Smooth muscle cell (in vitro differentiated cells): ENCODE measurements around the gene FXYD6. TPM values are rescaled to one million over a fixed set of nuclear protein-coding genes. Genes with fewer than 3 reads are reported as not detected.

ENCODE experiments used
- DNase-seq: peaks from one replicate; lab custom pipeline; 2025; ENCODE audit not compliant: unreplicated experiment; lab: John Stamatoyannopoulos, UW
- H2AFZ ChIP-seq: fragments of 200-600 bp; sonication (generic); 2 replicates; pipeline ENCODE4 v1.6.0; 2016; ENCODE audit warnings: antibody characterized with exemption, low read depth, mild to moderate bottlenecking
- H3F3A ChIP-seq: fragments of 200-600 bp; sonication (generic); 2 replicates; pipeline ENCODE4 v1.6.0; 2017; ENCODE audit warnings: antibody characterized with exemption, low read depth
- H3K27ac ChIP-seq: fragments of 200-600 bp; sonication (generic); 2 replicates; pipeline ENCODE4 v1.5.1; 2016; ENCODE audit warnings: low read depth, mild to moderate bottlenecking
- H3K27me3 ChIP-seq: fragments of 200-600 bp; sonication (generic); 2 replicates; pipeline ENCODE4 v1.6.1; 2016; ENCODE audit warnings: low read depth, mild to moderate bottlenecking
- H3K36me3 ChIP-seq: fragments of 200-600 bp; sonication (generic); 2 replicates; pipeline ENCODE4 v1.5.1; 2016; ENCODE audit warnings: low read depth
- H3K4me1 ChIP-seq: fragments of 200-600 bp; sonication (generic); 2 replicates; pipeline ENCODE4 v1.5.1; 2016; ENCODE audit warnings: low read depth
- H3K4me2 ChIP-seq: fragments of 200-600 bp; sonication (generic); 2 replicates; pipeline ENCODE4 v1.6.0; 2016; ENCODE audit warnings: mild to moderate bottlenecking
- H3K4me3 ChIP-seq: fragments of 200-600 bp; sonication (generic); 2 replicates; pipeline ENCODE4 v1.5.1; 2016; ENCODE audit warnings: mild to moderate bottlenecking
- H3K79me2 ChIP-seq: fragments of 200-600 bp; sonication (generic); 2 replicates; pipeline ENCODE4 v1.6.0; 2016; ENCODE audit warnings: low read depth, mild to moderate bottlenecking
- H3K9ac ChIP-seq: fragments of 200-600 bp; sonication (generic); 2 replicates; pipeline ENCODE4 v1.6.0; 2016; ENCODE audit warnings: low read depth
- H3K9me3 ChIP-seq: fragments of 200-600 bp; sonication (generic); replicated peaks from 2 replicates; pipeline ENCODE4 v1.5.1; 2016; ENCODE audit warnings: low read depth
- H4K20me1 ChIP-seq: fragments of 200-600 bp; sonication (generic); 2 replicates; pipeline ENCODE4 v1.6.0; 2016; ENCODE audit warnings: low read depth
- WGBS: methylation state at CpG from one replicate; pipeline ENCODE4 v1.1.7; 2016; ENCODE audit warnings: low lambda C conversion rate; 5-methylcytosine and 5-hydroxymethylcytosine counted together
- polyA plus RNA-seq: library from polyadenylated mRNA; unstranded; fragments of >200 nt; fragmentation: Nextera tagmentation; extraction: Ambion mirVana; gene quantifications from 2 replicates; pipeline ENCODE4 v1.2.1, GENCODE V29; 2016
- total RNA-seq: library from RNA; depleted of rRNA; stranded (reverse); fragments of >200 nt; gene quantifications from 2 replicates; pipeline ENCODE4 v1.2.3, GENCODE V29; 2014
- TF ChIP-seq, protein P1 (sequence below): fragments of 200-600 bp; sonication (generic); IDR thresholded peaks from 2 replicates; pipeline ENCODE4 v1.5.1; 2017; ENCODE audit warnings: borderline replicate concordance, mild to moderate bottlenecking, antibody characterized with exemption; ENCODE audit not compliant: insufficient read depth, poor library complexity, severe bottlenecking

FXYD6 gene
- total and polyA plus RNA-seq, 2 experiments from 2014 or later = 27.7 to 84.5 TPM

DNA sequence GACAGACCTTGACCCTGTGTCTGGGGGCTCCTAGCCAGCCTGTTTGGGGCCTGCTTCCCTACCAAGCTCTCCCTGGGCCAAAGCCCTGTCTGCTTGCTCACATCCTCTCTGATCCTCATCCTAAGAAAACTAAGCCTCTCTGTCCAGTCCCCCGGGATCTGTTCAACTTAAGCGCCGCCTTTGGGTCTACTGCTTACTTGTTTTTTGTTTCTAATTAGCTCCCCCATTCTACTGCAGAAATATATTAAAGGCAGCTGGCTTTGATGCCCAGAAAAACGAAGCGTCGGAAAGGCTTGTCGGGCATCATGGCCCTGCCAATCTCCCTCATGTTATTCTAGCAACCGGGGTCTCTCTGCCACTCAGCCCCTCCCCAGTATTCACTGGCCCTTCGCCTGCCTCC lies 82.9 kb downstream of the FXYD6 start:
- H3K4me2 ChIP-seq = no peak overlapping the region
- DNase-seq = no peak
- no peak overlapping the region for H3K4me3 ChIP-seq
- H3K4me1 ChIP-seq = peaks cover 12% of the 10 kb centered on the region
- no peak overlapping the region for H3K9ac ChIP-seq
- TF ChIP-seq, protein P1, sequence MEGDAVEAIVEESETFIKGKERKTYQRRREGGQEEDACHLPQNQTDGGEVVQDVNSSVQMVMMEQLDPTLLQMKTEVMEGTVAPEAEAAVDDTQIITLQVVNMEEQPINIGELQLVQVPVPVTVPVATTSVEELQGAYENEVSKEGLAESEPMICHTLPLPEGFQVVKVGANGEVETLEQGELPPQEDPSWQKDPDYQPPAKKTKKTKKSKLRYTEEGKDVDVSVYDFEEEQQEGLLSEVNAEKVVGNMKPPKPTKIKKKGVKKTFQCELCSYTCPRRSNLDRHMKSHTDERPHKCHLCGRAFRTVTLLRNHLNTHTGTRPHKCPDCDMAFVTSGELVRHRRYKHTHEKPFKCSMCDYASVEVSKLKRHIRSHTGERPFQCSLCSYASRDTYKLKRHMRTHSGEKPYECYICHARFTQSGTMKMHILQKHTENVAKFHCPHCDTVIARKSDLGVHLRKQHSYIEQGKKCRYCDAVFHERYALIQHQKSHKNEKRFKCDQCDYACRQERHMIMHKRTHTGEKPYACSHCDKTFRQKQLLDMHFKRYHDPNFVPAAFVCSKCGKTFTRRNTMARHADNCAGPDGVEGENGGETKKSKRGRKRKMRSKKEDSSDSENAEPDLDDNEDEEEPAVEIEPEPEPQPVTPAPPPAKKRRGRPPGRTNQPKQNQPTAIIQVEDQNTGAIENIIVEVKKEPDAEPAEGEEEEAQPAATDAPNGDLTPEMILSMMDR = no peak
- WGBS = 91% methylated on average over 9 of the region's 9 CpGs
- no peaks in the 10 kb centered on the region for H3K79me2 ChIP-seq
- H3K27me3 ChIP-seq = peaks cover 76% of the 10 kb centered on the region
- no peak overlapping the region for H2AFZ ChIP-seq
- H3F3A ChIP-seq = no peaks in the 10 kb centered on the region
- no peak overlapping the region for H3K27ac ChIP-seq
- H4K20me1 ChIP-seq = no peaks in the 10 kb centered on the region
- no peaks in the 10 kb centered on the region for H3K36me3 ChIP-seq
- no peaks in the 10 kb centered on the region for H3K9me3 ChIP-seq

DNA sequence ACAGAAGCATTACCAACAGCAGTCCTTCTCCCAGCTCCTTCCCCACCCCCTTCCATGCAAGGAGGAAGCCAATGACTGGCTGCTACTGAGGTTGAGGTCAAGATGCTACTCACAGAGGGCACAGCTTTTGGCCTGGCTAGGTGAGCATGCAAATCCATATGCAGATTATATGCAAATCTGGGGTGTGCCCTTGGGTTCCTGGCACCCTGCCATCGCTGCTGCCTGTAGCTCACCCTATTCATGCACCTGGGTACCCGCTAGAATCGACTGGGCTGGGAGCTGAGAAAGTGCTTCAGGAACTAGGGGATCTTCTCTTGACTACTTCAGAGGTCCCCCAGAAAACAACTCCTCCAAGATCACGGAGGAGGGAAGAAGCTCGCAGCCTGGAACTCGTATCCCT lies 83.5 kb downstream of the FXYD6 start:
- no peak overlapping the region for H3K4me2 ChIP-seq
- H3K27me3 ChIP-seq = peaks cover 70% of the 10 kb centered on the region
- H3K4me1 ChIP-seq = peaks cover 12% of the 10 kb centered on the region
- 83% methylated on average over 6 of the region's 6 CpGs for WGBS
- H3K27ac ChIP-seq = no peak overlapping the region
- TF ChIP-seq, protein P1 = no peak
- H3K4me3 ChIP-seq = no peak overlapping the region
- no peaks in the 10 kb centered on the region for H3K79me2 ChIP-seq
- H3K9me3 ChIP-seq = no peaks in the 10 kb centered on the region
- H3K9ac ChIP-seq = no peak overlapping the region
- no peak overlapping the region for H2AFZ ChIP-seq
- H3F3A ChIP-seq = no peaks in the 10 kb centered on the region
- DNase-seq = no peak
- H3K36me3 ChIP-seq = no peaks in the 10 kb centered on the region
- H4K20me1 ChIP-seq = no peaks in the 10 kb centered on the region

DNA sequence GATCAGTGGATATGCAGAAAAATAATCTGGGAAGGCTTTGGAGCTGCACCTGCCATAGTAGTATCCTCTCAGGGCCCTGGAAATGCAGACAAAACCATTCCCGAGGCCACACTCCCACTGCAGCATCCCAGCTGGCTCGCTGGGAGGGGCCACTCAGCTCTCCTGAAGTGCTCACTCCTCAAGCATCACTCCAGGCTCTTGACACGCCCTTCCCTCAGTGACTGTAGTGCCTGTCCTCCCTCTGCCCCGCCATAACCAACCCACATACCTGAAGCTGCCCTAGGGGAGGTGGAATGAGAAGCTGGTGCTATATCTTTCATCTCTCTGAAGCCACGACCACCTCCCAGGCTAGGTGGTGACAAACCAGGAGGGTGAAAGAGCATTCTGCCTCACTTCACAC lies 84.2 kb downstream of the FXYD6 start:
- Histone ChIP-seq H3K4me1 (peaks cover 12% of the 10 kb centered on the region), H3K9ac (no peak overlapping the region), H3K4me2 (no peak overlapping the region), H2AFZ (no peak overlapping the region), H3K36me3 (no peaks in the 10 kb centered on the region), H4K20me1 (no peaks in the 10 kb centered on the region), H3K4me3 (no peak overlapping the region), H3K79me2 (no peaks in the 10 kb centered on the region), H3K27ac (no peak overlapping the region), H3K9me3 (no peaks in the 10 kb centered on the region), H3F3A (no peaks in the 10 kb centered on the region), H3K27me3 (peaks cover 63% of the 10 kb centered on the region)
- 87% methylated on average over 5 of the region's 5 CpGs for WGBS
- DNase-seq = no peak
- TF ChIP-seq, protein P1 = no peak

DNA sequence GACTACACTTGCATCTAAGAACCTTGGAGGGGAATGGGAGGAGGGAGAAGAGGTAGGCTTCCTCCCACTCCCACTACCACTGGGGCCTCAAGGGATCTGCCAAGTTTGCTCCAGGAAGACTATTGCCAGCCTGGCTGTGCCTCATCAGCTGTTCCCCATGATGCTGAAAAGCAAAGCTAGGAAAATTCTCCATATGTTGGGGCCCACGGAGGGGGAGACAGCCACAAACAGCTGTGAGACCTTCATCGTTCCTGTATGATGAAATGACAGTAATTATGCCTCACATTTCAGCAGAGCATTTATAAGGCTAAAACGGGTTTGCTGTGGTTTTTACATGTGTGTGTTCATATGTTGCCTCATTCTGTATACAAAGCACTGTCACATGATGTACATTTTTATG lies 86.2 kb downstream of the FXYD6 start:
- H3F3A ChIP-seq = no peaks in the 10 kb centered on the region
- no peaks in the 10 kb centered on the region for H3K79me2 ChIP-seq
- H3K27ac ChIP-seq = no peak overlapping the region
- no peaks in the 10 kb centered on the region for H3K36me3 ChIP-seq
- H3K4me1 ChIP-seq = no peaks in the 10 kb centered on the region
- no peak overlapping the region for H2AFZ ChIP-seq
- H3K27me3 ChIP-seq = peaks cover 52% of the 10 kb centered on the region
- TF ChIP-seq, protein P1 = no peak
- H3K9ac ChIP-seq = no peak overlapping the region
- no peaks in the 10 kb centered on the region for H4K20me1 ChIP-seq
- H3K4me3 ChIP-seq = no peak overlapping the region
- no peak overlapping the region for H3K4me2 ChIP-seq
- no peaks in the 10 kb centered on the region for H3K9me3 ChIP-seq
- DNase-seq = no peak
- WGBS = 74% methylated on average over 3 of the region's 3 CpGs
